ENCODE data around the gene DRAP1.

Gene DRAP1

DNA sequence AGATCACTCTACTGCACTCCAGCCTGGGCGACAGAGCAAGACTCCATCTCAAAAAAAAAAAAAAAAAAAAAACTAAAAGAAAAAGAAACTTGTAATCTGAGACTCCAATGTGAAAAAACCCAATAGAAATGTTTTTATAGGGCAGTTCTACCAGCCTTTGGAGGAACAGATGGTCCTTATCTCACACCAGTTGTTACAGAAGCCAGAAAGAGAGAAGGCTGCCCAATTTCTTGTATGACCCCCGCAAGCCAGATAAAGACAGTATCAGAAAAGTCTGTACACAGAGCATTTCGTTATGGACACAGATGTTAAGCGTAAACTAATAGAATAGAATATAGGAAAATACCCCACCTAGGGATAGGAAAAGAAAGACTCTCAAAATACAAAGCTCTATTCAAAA lies 14.8 kb downstream of the DRAP1 start:
- DNase-seq (ENCODE audit: low read depth) = no peak
- TF ChIP-seq, protein P1, sequence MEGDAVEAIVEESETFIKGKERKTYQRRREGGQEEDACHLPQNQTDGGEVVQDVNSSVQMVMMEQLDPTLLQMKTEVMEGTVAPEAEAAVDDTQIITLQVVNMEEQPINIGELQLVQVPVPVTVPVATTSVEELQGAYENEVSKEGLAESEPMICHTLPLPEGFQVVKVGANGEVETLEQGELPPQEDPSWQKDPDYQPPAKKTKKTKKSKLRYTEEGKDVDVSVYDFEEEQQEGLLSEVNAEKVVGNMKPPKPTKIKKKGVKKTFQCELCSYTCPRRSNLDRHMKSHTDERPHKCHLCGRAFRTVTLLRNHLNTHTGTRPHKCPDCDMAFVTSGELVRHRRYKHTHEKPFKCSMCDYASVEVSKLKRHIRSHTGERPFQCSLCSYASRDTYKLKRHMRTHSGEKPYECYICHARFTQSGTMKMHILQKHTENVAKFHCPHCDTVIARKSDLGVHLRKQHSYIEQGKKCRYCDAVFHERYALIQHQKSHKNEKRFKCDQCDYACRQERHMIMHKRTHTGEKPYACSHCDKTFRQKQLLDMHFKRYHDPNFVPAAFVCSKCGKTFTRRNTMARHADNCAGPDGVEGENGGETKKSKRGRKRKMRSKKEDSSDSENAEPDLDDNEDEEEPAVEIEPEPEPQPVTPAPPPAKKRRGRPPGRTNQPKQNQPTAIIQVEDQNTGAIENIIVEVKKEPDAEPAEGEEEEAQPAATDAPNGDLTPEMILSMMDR (IDR thresholded peaks at IDR 0.05; ENCODE audit: insufficient read depth, low read depth, low read length, missing control alignments) = no peak
- H3K4me3 ChIP-seq (ENCODE audit: low read depth, low read length) = no peak overlapping the region

DNA sequence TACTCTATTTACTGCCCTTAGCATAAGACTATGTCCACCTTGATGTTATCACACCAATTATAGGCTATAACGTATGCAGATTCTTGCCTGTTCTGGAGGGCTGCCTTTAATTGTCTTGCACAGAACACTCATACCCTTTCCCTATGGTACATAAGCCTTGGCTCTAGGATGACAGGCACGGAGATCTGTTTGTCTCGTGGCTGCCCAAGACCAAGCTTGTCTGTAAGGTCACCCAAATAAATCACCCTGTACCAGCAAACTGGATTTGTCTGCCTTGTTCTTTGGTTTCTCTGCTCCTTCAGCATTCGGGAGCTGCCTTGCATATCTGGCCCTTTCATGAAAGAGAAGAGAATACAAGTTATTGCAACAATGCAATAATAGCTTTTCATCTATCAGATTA lies 18.5 kb downstream of the DRAP1 start:
- TF ChIP-seq, protein P1 (IDR thresholded peaks at IDR 0.05; ENCODE audit: insufficient read depth, low read depth, low read length, missing control alignments) = no peak
- no peak for DNase-seq (ENCODE audit: low read depth)
- H3K4me3 ChIP-seq (ENCODE audit: low read depth, low read length) = no peak overlapping the region

DNA sequence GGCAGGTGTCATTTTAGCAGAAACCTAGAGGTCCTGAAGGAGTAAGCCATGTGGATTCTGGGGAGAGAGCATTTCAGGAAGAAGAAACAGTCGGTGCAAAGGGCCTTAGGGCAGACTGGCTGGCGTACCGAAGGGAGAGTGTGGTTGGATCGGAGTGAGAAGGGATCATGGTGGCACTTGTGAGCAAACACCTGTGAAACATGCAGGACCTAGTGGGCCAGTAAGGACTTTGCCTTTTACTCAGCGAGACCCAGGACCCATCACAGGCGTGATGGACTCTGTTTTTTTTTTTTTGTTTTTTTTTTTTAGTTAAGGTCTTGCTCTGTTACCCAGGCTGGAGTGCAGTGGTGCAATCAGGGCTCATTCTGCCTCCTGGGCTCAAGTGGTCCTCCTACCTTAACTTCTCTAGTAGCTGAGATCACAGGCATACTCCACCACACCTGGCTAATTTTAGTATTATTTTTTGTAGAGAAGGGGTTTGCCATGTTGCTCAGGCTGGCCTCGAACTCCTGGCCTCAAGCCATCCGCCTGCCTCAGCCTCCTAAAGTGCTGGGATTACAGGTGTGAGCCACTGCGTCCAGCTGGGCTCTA lies 22.6 kb downstream of the DRAP1 start:
- DNase-seq (ENCODE audit: low read depth) = no peak
- TF ChIP-seq, protein P1 (IDR thresholded peaks at IDR 0.05; ENCODE audit: insufficient read depth, low read depth, low read length, missing control alignments) = no peak

DNA sequence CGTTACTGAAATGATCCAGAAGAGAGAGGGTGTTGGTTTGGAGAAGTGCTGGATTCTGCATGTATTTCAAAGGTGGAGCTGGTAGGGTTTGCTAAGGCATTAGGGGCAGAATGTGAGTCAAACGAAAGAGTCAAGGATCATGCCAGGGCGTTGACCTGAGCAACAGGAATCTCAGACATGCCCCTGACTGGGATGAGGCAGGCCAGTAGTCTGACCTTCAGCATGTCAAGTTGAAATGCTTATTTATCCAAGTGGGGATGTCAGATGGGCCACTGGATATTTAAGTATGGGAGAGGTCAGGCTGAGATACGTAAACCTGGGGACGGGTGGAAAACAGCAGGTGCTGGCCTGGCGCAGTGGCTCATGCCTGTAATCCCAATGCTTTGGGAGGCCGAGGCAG lies 23.3 kb downstream of the DRAP1 start:
- TF ChIP-seq, protein P1 (IDR thresholded peaks at IDR 0.05; ENCODE audit: insufficient read depth, low read depth, low read length, missing control alignments) = no peak
- no peak overlapping the region for H3K4me3 ChIP-seq (ENCODE audit: low read depth, low read length)
- no peak for DNase-seq (ENCODE audit: low read depth)

More for the DNA sequence above, 22.6 kb downstream of the DRAP1 start:
- no peak overlapping the region for H3K4me3 ChIP-seq (ENCODE audit: low read depth, low read length)

DNA sequence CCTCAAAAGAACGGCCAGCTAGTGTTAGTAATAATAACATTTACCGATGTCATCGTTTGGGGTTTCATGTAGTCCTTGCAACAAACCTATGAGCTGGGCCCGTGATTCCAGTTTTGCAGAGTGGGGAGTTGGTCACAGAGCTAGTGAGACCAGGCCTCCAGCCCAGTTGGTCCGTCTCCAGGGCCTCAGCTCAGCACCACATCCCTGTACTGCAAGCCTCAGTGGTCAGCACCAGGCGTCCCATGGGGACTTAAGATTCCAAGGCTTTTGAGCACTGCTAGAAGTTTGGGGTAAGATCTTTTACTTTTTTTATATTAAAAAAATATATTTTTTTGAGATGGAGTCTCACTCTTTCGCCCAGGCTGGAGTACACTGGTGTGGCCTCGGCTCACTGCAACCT lies 25.0 kb downstream of the DRAP1 start:
- no peak for DNase-seq (ENCODE audit: low read depth)
- TF ChIP-seq, protein P1 (IDR thresholded peaks at IDR 0.05; ENCODE audit: insufficient read depth, low read depth, low read length, missing control alignments) = no peak

DNA sequence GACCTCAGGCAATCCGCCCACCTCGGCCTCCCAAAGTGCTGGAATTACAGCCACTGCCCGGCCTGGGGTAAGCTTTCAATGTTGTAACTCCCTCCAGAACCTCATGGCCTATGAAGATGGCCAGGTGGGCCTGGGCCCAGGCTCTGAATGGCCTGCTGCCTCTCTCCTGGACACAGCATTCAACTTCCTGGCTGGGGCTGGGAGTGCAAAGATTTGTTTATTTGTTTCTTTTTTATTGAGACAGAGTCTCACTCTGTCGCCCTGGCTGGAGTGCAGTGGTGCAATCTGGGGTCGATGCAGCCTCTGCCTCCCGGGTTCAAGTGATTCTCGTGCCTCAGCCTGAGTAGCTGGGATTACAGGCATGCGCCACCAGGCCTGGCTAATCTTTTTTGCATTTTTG lies 25.5 kb downstream of the DRAP1 start:
- no peak for DNase-seq (ENCODE audit: low read depth)

More for the DNA sequence above, 25.0 kb downstream of the DRAP1 start:
- no peak overlapping the region for H3K4me3 ChIP-seq (ENCODE audit: low read depth, low read length)

More for the DNA sequence above, 25.5 kb downstream of the DRAP1 start:
- TF ChIP-seq, protein P1 (IDR thresholded peaks at IDR 0.05; ENCODE audit: insufficient read depth, low read depth, low read length, missing control alignments) = no peak
- H3K4me3 ChIP-seq (ENCODE audit: low read depth, low read length) = no peak overlapping the region
